CD14-positive monocyte (primary cell): ENCODE results near the gene RASSF5. TPM values are rescaled to one million over a fixed set of nuclear protein-coding genes. Genes with fewer than 3 reads are reported as not detected.

ENCODE experiments used
- DNase-seq, 3 donors: peaks; one replicate each; pipeline ENCODE4 v3.0.0-alpha.2; 2011 to 2022
- H2AFZ ChIP-seq: 2 replicates; pipeline ENCODE4 v1.6.0; 2012; ENCODE audit warnings: mild to moderate bottlenecking, low read depth, low read length, inconsistent platforms; ENCODE audit not compliant: insufficient read depth, poor library complexity, severe bottlenecking
- H3K27ac ChIP-seq, 2 donors: 1 replicate in 1 of 2; 2 replicates in 1 of 2; pipeline ENCODE4 v1.5.1; 2012 to 2013; ENCODE audit warnings: low read length in 2 of 2, control low read depth in 1 of 2, inconsistent platforms in 1 of 2, low read depth in 1 of 2, mild to moderate bottlenecking in 1 of 2
- H3K27me3 ChIP-seq, 2 donors: one replicate each; pipeline versions ENCODE4 v1.6.0 to v1.6.1; 2011 to 2013; ENCODE audit warnings: low read length in 2 of 2; ENCODE audit not compliant: control insufficient read depth in 2 of 2, insufficient read depth in 2 of 2
- H3K36me3 ChIP-seq, 2 donors: replicated peaks in 1 of 2; 1 replicate in 1 of 2; 2 replicates in 1 of 2; pipeline versions ENCODE4 v1.5.1 to v1.6.1; 2012 to 2013; ENCODE audit warnings: low read length in 2 of 2, control low read depth in 1 of 2, inconsistent platforms in 1 of 2, mild to moderate bottlenecking in 1 of 2; ENCODE audit not compliant: insufficient read depth in 2 of 2, control insufficient read depth in 1 of 2
- H3K4me1 ChIP-seq, 2 donors: 1 replicate in 1 of 2; 2 replicates in 1 of 2; pipeline versions ENCODE4 v1.5.1 to v1.6.1; 2012 to 2013; ENCODE audit warnings: low read length in 2 of 2, control low read depth in 1 of 2, inconsistent platforms in 1 of 2, mild to moderate bottlenecking in 1 of 2, moderate library complexity in 1 of 2; ENCODE audit not compliant: insufficient read depth in 2 of 2, control insufficient read depth in 1 of 2
- H3K4me2 ChIP-seq: replicated peaks from 2 replicates; pipeline ENCODE3; 2012; ENCODE audit warnings: low read length, moderate library complexity, mild to moderate bottlenecking; ENCODE audit not compliant: poor library complexity, severe bottlenecking; ENCODE audit errors: extremely low read depth
- H3K4me3 ChIP-seq, 3 experiments: fragments of 200-600 bp in 1 of 3; sonication (generic) in 1 of 3; replicated peaks in 1 of 3; 1 replicate in 2 of 3; 2 replicates in 1 of 3; pipeline ENCODE4 v1.5.1; 2011 to 2013; ENCODE audit warnings: low read length in 3 of 3, mild to moderate bottlenecking in 3 of 3, control low read depth in 2 of 3, low read depth in 2 of 3, inconsistent platforms in 1 of 3, moderate library complexity in 1 of 3
- H3K79me2 ChIP-seq: 2 replicates; pipeline ENCODE4 v1.6.0; 2012; ENCODE audit warnings: mild to moderate bottlenecking, control low read depth, inconsistent platforms, low read length, moderate library complexity; ENCODE audit not compliant: insufficient read depth
- H3K9ac ChIP-seq: 2 replicates; pipeline ENCODE4 v1.6.0; 2017; ENCODE audit warnings: low read length, mild to moderate bottlenecking; ENCODE audit not compliant: insufficient read depth, poor library complexity, severe bottlenecking
- H3K9me3 ChIP-seq, 2 donors: replicated peaks in 1 of 2; 1 replicate in 1 of 2; 2 replicates in 1 of 2; pipeline versions ENCODE4 v1.5.1 to v1.6.1; 2012 to 2013; ENCODE audit warnings: low read length in 2 of 2, control low read depth in 1 of 2; ENCODE audit not compliant: control insufficient read depth in 1 of 2, insufficient read depth in 1 of 2
- H4K20me1 ChIP-seq: 2 replicates; pipeline ENCODE4 v1.6.0; 2012; ENCODE audit warnings: mild to moderate bottlenecking, low read length, control low read depth, moderate library complexity; ENCODE audit not compliant: insufficient read depth
- H3K27ac Mint-ChIP-seq, 7 donors: one replicate each; pipeline ENCODE4 v1.8.0; 2020; ENCODE audit warnings: mild to moderate bottlenecking in 7 of 7, mixed read lengths in 7 of 7, moderate library complexity in 6 of 7, inconsistent platforms in 2 of 7
- H3K27me3 Mint-ChIP-seq, 3 donors: one replicate each; pipeline ENCODE4 v1.8.0; 2021 to 2022; ENCODE audit warnings: low read depth in 3 of 3, mild to moderate bottlenecking in 3 of 3, mixed read lengths in 3 of 3, moderate library complexity in 3 of 3, inconsistent platforms in 1 of 3
- H3K36me3 Mint-ChIP-seq, 2 donors: one replicate each; pipeline ENCODE4 v1.8.0; 2020; ENCODE audit warnings: mixed read lengths in 2 of 2, inconsistent platforms in 1 of 2, mild to moderate bottlenecking in 1 of 2
- H3K4me1 Mint-ChIP-seq: one replicate; pipeline ENCODE4 v1.8.0; 2020; ENCODE audit warnings: mild to moderate bottlenecking, mixed read lengths
- H3K4me3 Mint-ChIP-seq, 2 donors: one replicate each; pipeline ENCODE4 v1.8.0; 2020; ENCODE audit warnings: mild to moderate bottlenecking in 2 of 2, mixed read lengths in 2 of 2, moderate library complexity in 1 of 2
- H3K9me3 Mint-ChIP-seq, 7 donors: one replicate each; pipeline ENCODE4 v1.8.0; 2020 to 2022; ENCODE audit warnings: mixed read lengths in 7 of 7, mild to moderate bottlenecking in 6 of 7, moderate library complexity in 6 of 7, inconsistent platforms in 2 of 7
- WGBS: methylation state at CpG from one replicate; pipeline ENCODE4 v1.1.5; 2013; ENCODE audit warnings: missing lambda C conversion rate; ENCODE audit not compliant: insufficient coverage; 5-methylcytosine and 5-hydroxymethylcytosine counted together
- intact Hi-C, 2 donors: fragments of 100-400 bp; cut with micrococcal nuclease; formaldehyde crosslinking; loops; one replicate each; pipeline versions ENCODE4 v1.15.0 to v1.15.1; 2023
- polyA plus RNA-seq, 3 donors: library from polyadenylated mRNA; depleted of rRNA in 1 of 3; unstranded in 2 of 3; stranded (reverse) in 1 of 3; fragments of 300-500 nt in 2 of 3; fragments of >200 nt in 1 of 3; fragmentation: Illumina TruSeq in 2 of 3; gene quantifications; 1 replicate in 2 of 3; 2 replicates in 1 of 3; pipeline ENCODE4 v1.2.3, GENCODE V29; 2012 to 2021
- TF ChIP-seq, protein P1 (sequence below): fragments of 200-600 bp; IDR thresholded peaks from one replicate; pipeline ENCODE4 v1.8.0; 2022; ENCODE audit warnings: antibody characterized with exemption, mild to moderate bottlenecking

Gene RASSF5
- polyA plus RNA-seq, 3 donors, result 81.6 to 129 (median 127) TPM

- H3K27ac Mint-ChIP-seq, result peak overlapping the region in 1 of 7 donors; percentile 51
- H3K27me3 Mint-ChIP-seq, result peaks cover 0 to 4% (median 3%) of the 10 kb centered on the region in 3 donors
Observed at GRCh38 chr1:206498685-206499084, 8.6 kb upstream of the RASSF5 start.

DNA sequence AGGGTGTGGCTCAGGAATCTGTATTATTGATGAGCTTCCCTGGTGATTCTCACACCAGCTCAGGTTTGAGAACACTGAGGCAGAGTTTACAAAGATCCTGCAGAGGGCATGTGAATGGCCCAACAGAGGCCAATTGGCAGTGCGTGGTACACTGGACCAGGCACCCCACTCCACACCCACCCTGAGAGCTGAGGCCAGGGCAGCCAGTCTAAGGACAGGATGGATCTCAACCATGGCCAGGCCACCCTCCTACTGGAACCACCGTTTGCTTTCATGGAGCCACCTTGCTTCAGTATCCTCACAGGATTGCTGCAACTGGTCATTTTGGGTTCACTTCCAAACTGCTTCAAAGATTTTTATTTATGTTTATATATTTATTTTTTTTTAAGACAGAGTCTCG is 7.3 kb upstream of the RASSF5 start:
- H3K36me3 Mint-ChIP-seq, result peaks cover 37 to 57% of the 10 kb centered on the region in 2 donors
- H3K4me1 Mint-ChIP-seq, result peaks cover 57% of the 10 kb centered on the region
- H3K4me3 ChIP-seq, result no peak overlapping the region
- H4K20me1 ChIP-seq, result peaks cover 23% of the 10 kb centered on the region
- peaks cover 34 to 46% of the 10 kb centered on the region in 2 donors for H3K4me1 ChIP-seq
- peaks cover 23 to 48% of the 10 kb centered on the region in 2 donors for H3K36me3 ChIP-seq
- H3K4me2 ChIP-seq, result no peak overlapping the region
- H2AFZ ChIP-seq, result no peak overlapping the region
- DNase-seq, result no peak
- TF ChIP-seq, protein P1, sequence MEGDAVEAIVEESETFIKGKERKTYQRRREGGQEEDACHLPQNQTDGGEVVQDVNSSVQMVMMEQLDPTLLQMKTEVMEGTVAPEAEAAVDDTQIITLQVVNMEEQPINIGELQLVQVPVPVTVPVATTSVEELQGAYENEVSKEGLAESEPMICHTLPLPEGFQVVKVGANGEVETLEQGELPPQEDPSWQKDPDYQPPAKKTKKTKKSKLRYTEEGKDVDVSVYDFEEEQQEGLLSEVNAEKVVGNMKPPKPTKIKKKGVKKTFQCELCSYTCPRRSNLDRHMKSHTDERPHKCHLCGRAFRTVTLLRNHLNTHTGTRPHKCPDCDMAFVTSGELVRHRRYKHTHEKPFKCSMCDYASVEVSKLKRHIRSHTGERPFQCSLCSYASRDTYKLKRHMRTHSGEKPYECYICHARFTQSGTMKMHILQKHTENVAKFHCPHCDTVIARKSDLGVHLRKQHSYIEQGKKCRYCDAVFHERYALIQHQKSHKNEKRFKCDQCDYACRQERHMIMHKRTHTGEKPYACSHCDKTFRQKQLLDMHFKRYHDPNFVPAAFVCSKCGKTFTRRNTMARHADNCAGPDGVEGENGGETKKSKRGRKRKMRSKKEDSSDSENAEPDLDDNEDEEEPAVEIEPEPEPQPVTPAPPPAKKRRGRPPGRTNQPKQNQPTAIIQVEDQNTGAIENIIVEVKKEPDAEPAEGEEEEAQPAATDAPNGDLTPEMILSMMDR, result no peak
- no peaks in the 10 kb centered on the region for H3K79me2 ChIP-seq
- peaks cover 6 to 7% (median 7%) of the 10 kb centered on the region in 3 donors for H3K27me3 Mint-ChIP-seq
- intact Hi-C loops, result no loop called here
- no peaks in the 10 kb centered on the region for H3K9me3 ChIP-seq
- H3K27ac ChIP-seq, result no peak overlapping the region
- H3K27ac Mint-ChIP-seq, result no peak overlapping the region
- no peak overlapping the region for H3K9ac ChIP-seq
- H3K27me3 ChIP-seq, result no peaks in the 10 kb centered on the region
- no peak overlapping the region for H3K4me3 Mint-ChIP-seq
- no CpG with 5 or more reads among the region's 3 CpGs for WGBS
- no peaks in the 10 kb centered on the region for H3K9me3 Mint-ChIP-seq

More at GRCh38 chr1:206498685-206499084, 8.6 kb upstream of the RASSF5 start:
- no peak overlapping the region for H2AFZ ChIP-seq
- TF ChIP-seq, protein P1, result no peak
- 86% methylated on average over 1 of the region's 2 CpGs for WGBS
- intact Hi-C loops, result loop anchor here in 1 of 2 donors (5.0 kb wide), 1 partner anchor 39 kb away; no protein-coding TSS in a partner anchor
- H3K36me3 ChIP-seq, result peaks cover 34 to 62% of the 10 kb centered on the region in 2 donors
- no peaks in the 10 kb centered on the region for H3K27me3 ChIP-seq
- no peak overlapping the region for H3K4me2 ChIP-seq
- no peaks in the 10 kb centered on the region for H3K79me2 ChIP-seq
- H3K27ac ChIP-seq, result no peak overlapping the region
- no peak overlapping the region for H3K9ac ChIP-seq
- no peaks in the 10 kb centered on the region for H3K9me3 Mint-ChIP-seq
- no peak overlapping the region for H3K4me3 Mint-ChIP-seq
- peaks cover 36% of the 10 kb centered on the region for H4K20me1 ChIP-seq
- DNase-seq, result no peak
- H3K4me1 ChIP-seq, result peaks cover 26 to 36% of the 10 kb centered on the region in 2 donors
- H3K9me3 ChIP-seq, result no peaks in the 10 kb centered on the region
- H3K36me3 Mint-ChIP-seq, result peaks cover 47 to 69% of the 10 kb centered on the region in 2 donors
- H3K4me1 Mint-ChIP-seq, result peaks cover 47% of the 10 kb centered on the region
- no peak overlapping the region for H3K4me3 ChIP-seq
